A673 (cell line): ENCODE results near the gene GYS2. TPM values are rescaled to one million over a fixed set of nuclear protein-coding genes. Genes with fewer than 3 reads are reported as not detected.

Experiments used
- BruUV-seq: library from RNA; stranded (reverse); fragments of 400-500 nt; replicated peaks from 2 replicates; lab custom pipeline; 2021; lab: Mats Ljungman, UMichigan
- CTCF ChIA-PET: fragments of 300-600 bp; sonication (Branson Sonifier 250); formaldehyde crosslinking; loops from one replicate; lab custom pipeline; 2022; ENCODE audit warnings: antibody characterized with exemption; lab: Charles Lee
- POLR2A ChIA-PET: fragments of 300-600 bp; sonication (Branson Sonifier 250); formaldehyde crosslinking; loops from one replicate; lab custom pipeline; 2022; ENCODE audit warnings: antibody characterized with exemption; ENCODE audit not compliant: low non-redundant PET; lab: Charles Lee
- DNase-seq: peaks from one replicate; pipeline ENCODE4 v3.0.0-alpha.2; 2015; ENCODE audit warnings: low spot score
- H3K27ac ChIP-seq: fragments of 200-600 bp; sonication (generic); 2 replicates; pipeline ENCODE4 v1.5.1; 2016; ENCODE audit warnings: mixed run types, low read depth, mild to moderate bottlenecking, mixed read lengths, antibody characterized with exemption, low read length; ENCODE audit not compliant: poor library complexity, severe bottlenecking
- H3K27me3 ChIP-seq: fragments of 200-600 bp; sonication (generic); replicated peaks from 2 replicates; pipeline ENCODE4 v1.6.1; 2017; ENCODE audit warnings: mixed run types, low read depth, mild to moderate bottlenecking, mixed read lengths, antibody characterized with exemption, low read length; ENCODE audit not compliant: insufficient read depth, poor library complexity
- H3K36me3 ChIP-seq: fragments of 200-600 bp; sonication (generic); 2 replicates; pipeline ENCODE4 v1.6.1; 2016; ENCODE audit warnings: mixed run types, mild to moderate bottlenecking, mixed read lengths, antibody characterized with exemption, low read length; ENCODE audit not compliant: insufficient read depth, poor library complexity, severe bottlenecking
- H3K4me1 ChIP-seq: fragments of 200-600 bp; sonication (generic); 2 replicates; pipeline ENCODE4 v1.6.1; 2017; ENCODE audit warnings: mixed run types, mild to moderate bottlenecking, mixed read lengths, antibody characterized with exemption, low read length; ENCODE audit not compliant: insufficient read depth, poor library complexity, severe bottlenecking
- H3K4me3 ChIP-seq: fragments of 200-600 bp; sonication (generic); 2 replicates; pipeline ENCODE4 v1.5.1; 2016; ENCODE audit warnings: low read depth, mixed run types, mild to moderate bottlenecking, mixed read lengths, low read length; ENCODE audit not compliant: poor library complexity, severe bottlenecking
- H3K9me3 ChIP-seq: fragments of 200-600 bp; sonication (generic); 2 replicates; pipeline ENCODE4 v1.6.1; 2016; ENCODE audit warnings: mixed run types, low read depth, mild to moderate bottlenecking, mixed read lengths, antibody characterized with exemption, low read length; ENCODE audit not compliant: poor library complexity, severe bottlenecking
- EZH2 ChIP-seq: fragments of 200-600 bp; sonication (generic); IDR thresholded peaks from 2 replicates; pipeline ENCODE4 v1.6.1; 2017; ENCODE audit warnings: borderline replicate concordance, low read depth, mild to moderate bottlenecking, mixed read lengths, antibody characterized with exemption, low read length; ENCODE audit not compliant: poor library complexity, severe bottlenecking
- intact Hi-C: fragments of 100-400 bp; cut with micrococcal nuclease; formaldehyde crosslinking; loops from one replicate; pipeline ENCODE4 v1.10.0; 2022; ENCODE audit not compliant: unreplicated experiment
- total RNA-seq: library from RNA; stranded (reverse); gene quantifications from 2 replicates; pipeline ENCODE4 v1.2.3, GENCODE V29; 2021
- TF ChIP-seq, protein P1 (sequence below): fragments of 300-800, 200-600 bp; sonication (generic); conservative IDR thresholded peaks from 2 replicates; pipeline ENCODE4 v1.5.1; 2017; ENCODE audit warnings: low read depth, mild to moderate bottlenecking, antibody characterized with exemption, low read length, moderate library complexity, mixed read lengths

Gene GYS2
- total RNA-seq, 1 experiment from 2014 or later: 0.11 TPM

DNA sequence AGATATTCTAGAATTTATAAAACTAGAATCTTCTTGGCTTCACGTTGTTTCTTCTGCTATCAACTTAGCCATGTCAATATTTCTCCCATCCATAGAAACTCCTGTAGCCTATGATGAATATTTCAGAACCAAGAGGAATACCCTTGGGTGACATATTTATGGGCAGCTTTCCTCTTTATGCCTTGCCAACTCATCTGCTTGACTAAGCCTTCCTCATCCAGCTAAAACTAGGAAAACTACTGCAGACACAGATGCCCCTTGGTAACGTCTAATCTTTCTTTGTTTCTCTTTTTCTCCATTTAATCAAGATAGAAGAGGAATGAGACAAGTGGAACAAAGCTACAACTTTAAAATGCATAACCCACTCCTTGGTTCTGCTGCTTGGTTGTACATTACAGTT lies 96.8 kb downstream of the GYS2 start:
- intact Hi-C loops: no loop called here
- TF ChIP-seq, protein P1, sequence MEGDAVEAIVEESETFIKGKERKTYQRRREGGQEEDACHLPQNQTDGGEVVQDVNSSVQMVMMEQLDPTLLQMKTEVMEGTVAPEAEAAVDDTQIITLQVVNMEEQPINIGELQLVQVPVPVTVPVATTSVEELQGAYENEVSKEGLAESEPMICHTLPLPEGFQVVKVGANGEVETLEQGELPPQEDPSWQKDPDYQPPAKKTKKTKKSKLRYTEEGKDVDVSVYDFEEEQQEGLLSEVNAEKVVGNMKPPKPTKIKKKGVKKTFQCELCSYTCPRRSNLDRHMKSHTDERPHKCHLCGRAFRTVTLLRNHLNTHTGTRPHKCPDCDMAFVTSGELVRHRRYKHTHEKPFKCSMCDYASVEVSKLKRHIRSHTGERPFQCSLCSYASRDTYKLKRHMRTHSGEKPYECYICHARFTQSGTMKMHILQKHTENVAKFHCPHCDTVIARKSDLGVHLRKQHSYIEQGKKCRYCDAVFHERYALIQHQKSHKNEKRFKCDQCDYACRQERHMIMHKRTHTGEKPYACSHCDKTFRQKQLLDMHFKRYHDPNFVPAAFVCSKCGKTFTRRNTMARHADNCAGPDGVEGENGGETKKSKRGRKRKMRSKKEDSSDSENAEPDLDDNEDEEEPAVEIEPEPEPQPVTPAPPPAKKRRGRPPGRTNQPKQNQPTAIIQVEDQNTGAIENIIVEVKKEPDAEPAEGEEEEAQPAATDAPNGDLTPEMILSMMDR: no peak
- no peak for TF ChIP-seq EZH2
- Histone ChIP-seq H3K4me1 (peaks cover 4% of the 10 kb centered on the region), H3K9me3 (no peaks in the 10 kb centered on the region), H3K27me3 (no peaks in the 10 kb centered on the region), H3K4me3 (no peak overlapping the region), H3K36me3 (peaks cover 11% of the 10 kb centered on the region), H3K27ac (no peak overlapping the region)
- no peak for DNase-seq
- ChIA-PET CTCF (no interaction called here), POLR2A (no interaction called here)
- BruUV-seq: no TSS peak

GRCh38 chr12:21505888-21506287 lies 98.8 kb downstream of the GYS2 start:
- POLR2A ChIA-PET: no interaction called here
- Histone ChIP-seq H3K9me3 (no peaks in the 10 kb centered on the region), H3K4me3 (no peak overlapping the region), H3K4me1 (peaks cover 7% of the 10 kb centered on the region), H3K27me3 (no peaks in the 10 kb centered on the region), H3K36me3 (peaks cover 11% of the 10 kb centered on the region), H3K27ac (no peak overlapping the region)
- no TSS peak for BruUV-seq
- DNase-seq: no peak
- CTCF ChIA-PET: no interaction called here
- intact Hi-C loops: no loop called here
- TF ChIP-seq, protein P1: no peak
- no peak for TF ChIP-seq EZH2

GRCh38 chr12:21502872-21503271 lies 101.8 kb downstream of the GYS2 start:
- Histone ChIP-seq H3K27ac (no peak overlapping the region), H3K4me1 (peaks cover 19% of the 10 kb centered on the region), H3K36me3 (no peaks in the 10 kb centered on the region), H3K9me3 (no peaks in the 10 kb centered on the region), H3K27me3 (no peaks in the 10 kb centered on the region), H3K4me3 (peak overlapping the region; percentile 97)
- ChIA-PET CTCF (no interaction called here), POLR2A (interaction anchor here (0.6 kb wide), 1 partner anchor 465 kb away, joined by 5 read pairs; no protein-coding TSS in a partner anchor)
- BruUV-seq: TSS peak; percentile 46
- intact Hi-C loops: loop anchor here (5.0 kb wide), 1 partner anchor 154 kb away; the partner anchor contains the start of gene LDHB
- TF ChIP-seq EZH2: no peak
- TF ChIP-seq, protein P1: no peak
- no peak for DNase-seq
